A549 treated with Mapracorat at 1 μM for 4 hours (cell line): Measurements from ENCODE around the gene NLRP5. TPM values are rescaled to one million over a fixed set of nuclear protein-coding genes. Genes with fewer than 3 reads are reported as not detected.

Experiments
- total RNA-seq: library from RNA; stranded (reverse); fragments of 200-300 nt; extraction: Qiagen RNA extraction; gene quantifications from 5 replicates; pipeline ENCODE4 v1.2.3, GENCODE V29; 2022

Gene NLRP5
- total RNA-seq = not detected in 5 replicates

DNA sequence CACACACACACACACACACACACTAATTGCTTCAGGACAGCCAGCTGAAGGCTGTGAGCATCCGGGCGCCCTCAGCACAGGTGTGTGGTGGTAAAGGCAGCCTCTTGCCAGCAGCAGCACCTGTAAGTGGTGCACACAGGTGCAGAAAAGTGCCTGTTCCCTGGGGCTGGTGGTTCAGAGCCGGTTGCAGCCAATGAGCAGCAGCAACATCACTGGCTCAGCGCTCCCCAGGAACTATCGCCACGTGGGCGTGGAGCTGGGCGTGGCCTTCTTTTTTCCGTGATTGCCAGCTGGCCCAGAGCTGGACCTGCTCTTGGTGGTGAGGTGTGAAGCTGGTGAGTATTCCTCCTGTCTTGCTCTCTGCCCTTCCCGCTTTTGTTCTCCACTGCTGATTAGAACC is at the start of gene NLRP5:
Gene NLRP5 (plus strand): TSS at position 289 of the 400 bp plus-strand sequence.

DNA sequence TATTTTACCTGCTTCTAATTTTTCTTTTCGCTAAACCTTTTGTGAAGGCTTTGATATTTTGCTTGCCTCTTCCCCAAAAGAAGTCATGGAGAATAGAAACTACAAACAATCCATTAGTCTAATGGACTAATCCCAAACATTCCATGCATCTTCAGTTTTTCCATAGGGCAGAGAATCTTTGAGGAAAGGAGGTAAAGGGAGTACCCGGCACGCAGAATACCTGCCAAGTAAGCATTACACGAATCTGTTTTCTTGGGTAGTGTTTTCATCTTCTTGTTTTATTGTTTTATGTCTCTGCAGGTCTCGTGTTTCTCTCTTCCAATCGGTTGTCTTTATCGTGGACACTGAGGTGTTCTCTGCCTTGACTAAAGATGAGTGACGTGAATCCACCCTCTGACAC is 39.0 kb upstream of the NLRP5 start, which contains the start of gene NLRP8:
Gene NLRP8 (plus strand): TSS at position 301 of the 400 bp plus-strand sequence.

Other genes with a start within 250 kb of the NLRP5 start
- gene NLRP9, start 248.4 kb upstream of the NLRP5 start, total RNA-seq = not detected in 5 replicates
- 0.35 to 0.58 TPM (median 0.41 TPM) in 5 replicates for gene RFPL4A, start 227.7 kb upstream of the NLRP5 start, total RNA-seq
- gene RFPL4AL1, start 217.7 kb upstream of the NLRP5 start, total RNA-seq = not detected in 5 replicates
- gene NLRP11, start 154.8 kb upstream of the NLRP5 start, total RNA-seq = 0.04 TPM in 1 of 5 replicates, not detected in the others
- 0.18 TPM in 1 of 5 replicates, not detected in the others for gene NLRP4, start 150.2 kb upstream of the NLRP5 start, total RNA-seq
- gene NLRP13, start 54.4 kb upstream of the NLRP5 start, total RNA-seq = not detected in 5 replicates
- not detected in 5 replicates for gene NLRP8, start 38.9 kb upstream of the NLRP5 start, total RNA-seq
- gene ZNF787, start 134.5 kb downstream of the NLRP5 start, total RNA-seq = 27.0 to 50.7 TPM (median 48.1 TPM) in 5 replicates
- 15.3 to 29.4 TPM (median 27.5 TPM) in 5 replicates for gene ZNF444, start 154.5 kb downstream of the NLRP5 start, total RNA-seq
- not detected in 5 replicates for gene GALP, start 189.2 kb downstream of the NLRP5 start, total RNA-seq
- not detected in 5 replicates for gene ZSCAN5B, start 211.0 kb downstream of the NLRP5 start, total RNA-seq
- gene ZSCAN5C, start 215.5 kb downstream of the NLRP5 start, total RNA-seq = not detected in 5 replicates